ENCODE data around the gene TMEM41A. TPM values are rescaled to one million over a fixed set of nuclear protein-coding genes. Genes with fewer than 3 reads are reported as not detected.
"Not testable (repeated sequence)": the region's sequence is repeated elsewhere in the genome, so short reads cannot be mapped to it uniquely, and the experiment has no call there.

The TMEM41A gene
- total RNA-seq, 1 donor from 2014 or later = 15.5 TPM

- DNase-seq (ENCODE audit: extremely low read depth, low read depth, low spot score) = no peak
These were observed 9.4 kb downstream of the TMEM41A start for GRCh38 chr3:185489462-185489861.

DNA sequence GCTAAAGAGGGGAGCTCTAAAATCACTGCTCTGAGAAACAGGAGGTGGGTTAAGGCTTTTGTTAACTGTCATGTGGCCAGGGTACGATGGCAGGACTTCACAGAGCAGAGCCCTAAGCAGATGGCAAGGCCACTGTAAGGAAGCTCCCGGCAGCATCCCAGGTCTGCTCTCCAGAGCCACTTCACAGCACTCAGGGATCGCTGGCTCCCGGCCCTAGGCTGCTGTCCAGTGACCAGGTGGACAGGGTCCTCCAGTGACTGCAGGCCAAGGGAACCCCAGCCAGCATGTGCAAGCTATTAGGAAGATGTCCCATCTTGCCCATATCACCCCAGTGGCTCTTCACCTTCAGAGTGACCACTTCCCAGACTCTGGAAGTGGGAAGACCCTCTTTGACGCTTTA, 10.4 kb downstream of the TMEM41A start:
- DNase-seq (ENCODE audit: extremely low read depth, low read depth, low spot score) = no peak

DNA sequence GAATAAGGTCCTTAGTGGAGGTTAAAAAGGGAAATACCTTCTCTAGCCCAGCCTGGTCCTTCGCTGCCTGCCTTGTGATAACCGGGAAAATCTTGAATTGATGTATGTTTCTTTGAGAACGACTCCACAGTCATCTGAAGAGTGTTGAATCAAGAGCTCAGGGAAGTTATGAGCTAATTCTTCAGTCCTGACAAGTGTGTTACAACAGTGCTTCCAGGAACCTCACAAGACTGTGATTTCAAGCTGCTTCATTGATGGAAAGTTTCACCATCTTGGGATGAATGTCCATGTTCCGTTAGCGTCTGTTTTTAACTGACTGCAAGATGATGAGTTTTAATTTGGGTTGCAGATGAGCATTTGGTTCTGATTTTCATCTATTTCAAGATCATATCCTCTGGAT, 12.4 kb downstream of the TMEM41A start:
- no peak for DNase-seq (ENCODE audit: extremely low read depth, low read depth, low spot score)

GRCh38 chr3:185484296-185484695, 14.5 kb downstream of the TMEM41A start:
- no peak for DNase-seq (ENCODE audit: extremely low read depth, low read depth, low spot score)

DNA sequence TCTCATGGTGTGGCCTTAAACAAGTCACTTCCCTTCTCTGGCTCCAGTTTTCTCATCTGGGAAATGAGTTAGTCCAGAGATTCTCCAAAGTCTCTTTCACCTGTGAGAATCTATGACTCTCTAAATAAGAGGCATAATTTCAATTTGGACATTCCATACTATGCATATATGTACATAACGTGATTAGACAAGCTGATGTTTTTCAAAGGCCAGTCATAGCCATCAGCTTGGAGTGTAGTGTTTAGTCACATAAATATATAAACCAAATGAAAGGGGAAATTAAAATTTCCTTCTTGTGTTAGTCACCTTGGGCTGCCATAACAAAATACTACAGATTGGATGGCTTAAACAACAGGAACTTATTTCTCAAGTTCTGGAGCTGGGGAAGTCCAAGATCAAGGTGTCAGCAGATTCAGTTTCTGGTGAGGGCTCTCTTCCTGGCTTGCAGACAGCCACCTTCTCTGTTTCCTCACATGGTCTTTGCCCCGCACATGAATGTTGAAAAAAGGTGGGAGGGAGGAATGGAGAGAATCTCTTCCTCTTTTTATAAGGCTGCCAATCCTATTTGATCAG, 19.4 kb downstream of the TMEM41A start:
- DNase-seq (ENCODE audit: extremely low read depth, low read depth, low spot score) = no peak

DNA sequence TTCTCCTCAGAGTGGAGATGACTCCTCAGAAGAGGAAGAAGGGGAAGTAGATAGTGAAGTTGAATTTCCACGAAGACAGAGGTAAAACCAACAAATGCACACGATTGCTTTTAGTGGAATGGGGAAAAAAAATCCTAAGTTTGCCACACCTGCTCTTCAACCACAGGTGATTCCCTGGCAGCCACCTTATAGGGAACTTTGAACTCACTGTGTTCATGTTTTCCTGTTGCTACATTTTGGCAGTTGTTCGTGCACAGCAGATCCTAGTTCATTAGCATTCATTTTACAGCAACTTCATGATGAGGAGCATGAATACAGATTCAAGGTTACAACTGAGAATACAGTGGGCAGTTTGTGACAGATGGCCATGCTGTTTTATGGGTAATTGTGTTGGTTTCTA, 21.5 kb downstream of the TMEM41A start:
- DNase-seq (ENCODE audit: extremely low read depth, low read depth, low spot score) = no peak

- not testable (repeated sequence) for DNase-seq (ENCODE audit: extremely low read depth, low read depth, low spot score)
These were observed 23.9 kb downstream of the TMEM41A start for GRCh38 chr3:185474922-185475321.

DNA sequence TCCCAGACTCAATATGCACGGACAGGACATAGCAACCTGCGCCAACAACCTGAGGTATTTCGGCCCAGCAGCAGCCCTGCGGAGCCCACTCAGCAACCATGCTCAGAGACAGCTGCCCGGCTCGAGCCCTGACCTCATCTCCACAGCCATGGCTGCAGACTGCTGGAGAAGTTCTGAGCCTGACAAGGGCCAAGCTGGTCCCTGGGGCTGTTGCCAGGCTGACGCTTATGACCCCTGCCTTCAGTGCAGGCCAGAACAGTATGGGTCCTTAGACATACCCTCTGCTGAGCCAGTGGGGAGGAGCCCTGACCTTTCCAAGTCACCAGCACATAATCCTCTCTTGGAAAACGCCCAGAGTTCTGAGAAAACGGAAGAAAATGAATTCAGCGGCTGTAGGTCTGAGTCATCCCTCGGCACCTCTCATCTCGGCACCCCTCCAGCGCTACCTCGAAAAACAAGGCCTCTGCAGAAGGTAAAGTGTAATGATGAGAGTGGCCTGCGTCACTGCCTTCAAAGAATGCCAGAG, 25.5 kb downstream of the TMEM41A start:
- DNase-seq (ENCODE audit: extremely low read depth, low read depth, low spot score) = no peak

GRCh38 chr3:185470323-185470722, 28.5 kb downstream of the TMEM41A start:
- DNase-seq (ENCODE audit: extremely low read depth, low read depth, low spot score) = no peak

DNA sequence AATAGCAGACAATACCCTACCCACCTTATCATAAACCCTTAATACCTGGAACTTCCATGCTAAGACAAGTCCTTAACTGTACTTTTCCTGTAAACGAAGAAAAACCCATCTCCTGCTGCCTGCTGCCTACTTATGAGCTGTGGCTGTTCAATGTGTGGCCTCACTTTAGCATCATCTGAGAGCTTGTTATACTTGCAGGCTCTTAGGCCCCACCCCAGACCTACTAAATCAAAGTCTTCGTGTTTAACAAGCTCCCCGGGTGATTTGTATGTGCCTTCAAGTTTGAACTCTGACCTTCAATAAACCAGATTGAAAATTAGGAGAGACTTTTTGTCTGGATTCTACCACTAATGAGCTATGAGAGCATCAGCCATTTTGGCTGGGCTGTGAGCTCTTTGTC, 29.3 kb downstream of the TMEM41A start:
- no peak for DNase-seq (ENCODE audit: extremely low read depth, low read depth, low spot score)

DNA sequence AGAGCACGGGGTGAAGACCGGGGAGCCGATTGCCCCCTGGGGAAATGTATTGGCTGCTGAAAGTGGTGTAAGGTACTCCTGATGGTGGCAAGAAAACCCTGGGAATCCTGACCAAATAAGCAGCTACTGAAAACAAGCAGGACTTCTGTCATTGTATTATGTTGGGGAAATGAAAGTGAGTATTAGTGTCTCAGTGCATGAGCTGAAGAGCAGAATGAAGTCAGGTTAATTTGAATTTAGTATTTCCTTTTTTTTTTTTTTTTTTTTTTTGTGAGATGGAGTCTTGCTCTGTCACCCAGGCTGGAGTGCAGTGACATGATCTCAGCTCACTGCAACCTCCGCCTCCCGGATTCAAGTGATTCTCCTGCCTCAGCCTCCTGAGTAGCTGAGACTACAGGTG, 32.7 kb downstream of the TMEM41A start:
- not testable (repeated sequence) for DNase-seq (ENCODE audit: extremely low read depth, low read depth, low spot score)

DNA sequence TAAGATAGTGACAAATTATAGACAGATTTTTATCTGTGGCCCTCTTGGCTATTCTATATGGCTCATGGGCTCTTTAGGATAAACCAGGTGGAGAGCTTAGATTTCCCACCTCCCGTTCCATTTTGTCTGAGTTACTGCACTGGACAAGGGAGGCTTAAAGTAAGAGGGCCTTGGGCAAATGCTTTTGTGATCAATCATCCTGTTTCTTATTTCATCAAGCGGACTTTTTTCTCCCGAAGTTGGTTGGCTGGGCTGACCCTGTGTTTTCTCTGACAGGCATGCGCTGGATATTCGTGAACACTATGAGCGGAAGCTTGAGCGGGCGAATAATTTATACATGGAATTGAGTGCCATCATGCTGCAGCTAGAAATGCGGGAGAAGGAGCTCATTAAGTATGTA, 33.4 kb downstream of the TMEM41A start:
- DNase-seq (ENCODE audit: extremely low read depth, low read depth, low spot score) = no peak

DNA sequence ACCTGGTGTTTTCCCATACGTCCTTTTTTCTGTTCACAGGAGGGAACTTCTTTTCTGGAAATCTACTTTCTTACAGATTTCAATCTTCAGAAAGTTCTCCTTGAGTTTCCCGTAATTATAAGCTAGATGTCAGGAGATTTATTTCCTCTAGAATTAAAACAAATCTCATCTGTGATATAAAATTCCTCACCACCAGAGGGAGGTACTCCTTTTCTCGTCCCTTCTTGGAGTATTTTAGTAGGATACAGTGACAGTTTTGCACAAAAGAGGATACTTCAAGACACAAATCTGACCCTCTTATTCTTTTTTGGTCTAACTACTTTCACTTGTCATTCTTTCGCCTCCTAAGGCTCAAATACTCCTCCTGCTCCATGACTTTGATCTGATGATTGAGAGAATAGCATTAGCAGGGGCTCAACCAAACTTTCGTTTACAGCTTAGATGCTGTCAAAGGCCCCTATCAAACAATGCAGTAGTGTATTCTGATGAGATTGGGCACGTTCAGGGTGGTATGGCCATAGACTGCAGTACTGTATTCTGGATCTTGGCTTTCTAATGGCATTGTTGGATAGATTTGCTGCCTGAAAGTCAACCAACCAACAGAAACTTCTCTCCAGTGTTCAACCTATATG, 38.0 kb downstream of the TMEM41A start:
- peak; percentile 10 for DNase-seq (ENCODE audit: extremely low read depth, low read depth, low spot score)

DNA sequence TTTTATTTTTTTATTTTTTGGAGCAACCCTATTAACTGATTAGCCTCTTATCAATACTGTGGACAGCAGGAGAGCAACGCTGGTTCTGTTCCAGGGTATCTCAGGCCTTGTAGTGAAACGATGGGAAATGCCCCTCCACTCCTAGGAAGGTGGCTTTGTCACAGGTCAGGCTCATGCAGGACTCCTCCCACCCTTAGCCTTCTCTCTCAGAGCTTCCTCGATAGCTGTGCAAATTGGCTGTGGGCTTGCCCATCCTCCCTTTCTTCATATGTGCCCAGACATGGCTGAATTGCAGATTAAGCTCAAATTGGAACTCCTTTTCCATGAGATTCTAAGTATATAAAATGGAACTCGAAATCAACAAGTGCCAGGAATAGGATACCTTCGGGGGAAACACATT, 38.5 kb downstream of the TMEM41A start:
- DNase-seq (ENCODE audit: extremely low read depth, low read depth, low spot score) = no peak

DNA sequence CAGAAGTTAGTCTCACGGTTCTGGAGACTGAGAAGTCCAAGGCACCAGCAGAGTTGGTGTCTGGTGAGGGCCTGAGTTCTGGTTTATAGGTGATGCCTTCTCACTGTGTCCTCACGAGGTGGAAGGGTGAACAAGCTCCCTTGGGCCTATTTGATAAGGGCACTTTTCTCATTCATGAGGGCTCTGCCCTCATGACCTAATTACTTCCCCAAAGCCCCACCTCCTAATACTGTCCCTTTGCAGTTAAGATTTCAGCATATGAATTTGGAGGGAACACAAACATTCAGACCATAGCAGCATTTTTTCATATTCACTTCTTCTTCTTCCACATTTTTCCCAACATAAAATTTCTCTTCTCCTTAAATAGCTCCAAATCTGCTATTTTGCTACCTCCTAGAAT, 41.5 kb downstream of the TMEM41A start:
- no peak for DNase-seq (ENCODE audit: extremely low read depth, low read depth, low spot score)

GRCh38 chr3:185451432-185451831, 47.4 kb downstream of the TMEM41A start:
- DNase-seq (ENCODE audit: extremely low read depth, low read depth, low spot score) = not testable (repeated sequence)

- no peak for DNase-seq (ENCODE audit: extremely low read depth, low read depth, low spot score)
These were observed 50.7 kb downstream of the TMEM41A start for GRCh38 chr3:185448107-185448506.

DNA sequence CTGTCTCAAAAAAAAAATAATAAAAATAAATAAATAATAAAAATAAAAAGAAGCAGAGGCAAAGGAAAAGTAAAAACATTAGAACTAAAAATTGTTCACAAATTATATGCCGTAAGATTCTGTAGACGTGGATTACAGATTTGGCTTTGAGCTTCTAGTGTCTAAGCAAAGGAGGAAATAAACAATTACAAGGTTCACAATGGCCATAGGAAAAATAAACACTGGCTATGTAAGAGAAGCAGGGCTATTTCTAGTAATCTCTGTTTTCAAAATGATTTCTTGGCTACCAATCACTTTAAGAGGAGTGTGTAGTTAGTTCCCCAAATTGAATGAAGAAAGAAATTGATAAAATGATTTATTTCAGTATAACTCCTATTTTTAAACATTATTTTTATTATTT, 54.5 kb downstream of the TMEM41A start:
- DNase-seq (ENCODE audit: extremely low read depth, low read depth, low spot score) = no peak

- DNase-seq (ENCODE audit: extremely low read depth, low read depth, low spot score) = no peak
These were observed 56.8 kb downstream of the TMEM41A start for GRCh38 chr3:185442031-185442430.

GRCh38 chr3:185439745-185440466, 58.9 kb downstream of the TMEM41A start:
- DNase-seq (ENCODE audit: extremely low read depth, low read depth, low spot score) = no peak

All from glomerular endothelial cell (primary cell).